Sigmoid colon (tissue), 7 donors: Measurements from ENCODE around the gene RUNDC3A. TPM values are rescaled to one million over a fixed set of nuclear protein-coding genes. Genes with fewer than 3 reads are reported as not detected.
A peak's percentile ranks its signal among the peaks of the same experiment; 100 is the strongest.

Source experiments
- DNase-seq: peaks from one replicate; pipeline ENCODE4 v3.0.0-alpha.2; 2019
- H3K27ac ChIP-seq, 4 donors: fragments of 200-600 bp; sonication (generic); one replicate each; pipeline ENCODE4 v1.5.1; 2016 to 2019; ENCODE audit warnings: mild to moderate bottlenecking in 1 of 4
- H3K27me3 ChIP-seq, 3 donors: fragments of 200-600 bp; sonication (generic); one replicate each; pipeline ENCODE4 v1.5.1; 2019; ENCODE audit warnings: mild to moderate bottlenecking in 1 of 3
- H3K36me3 ChIP-seq, 4 donors: fragments of 200-600 bp; sonication (generic); one replicate each; pipeline ENCODE4 v1.5.1; 2016 to 2019
- H3K4me1 ChIP-seq, 4 donors: fragments of 200-600 bp; sonication (generic); one replicate each; pipeline ENCODE4 v1.5.1; 2017 to 2019
- H3K4me3 ChIP-seq, 4 donors: fragments of 200-600 bp; sonication (generic); one replicate each; pipeline ENCODE4 v1.5.1; 2017 to 2019; ENCODE audit warnings: mild to moderate bottlenecking in 2 of 4, moderate library complexity in 1 of 4
- H3K9me3 ChIP-seq, 4 donors: fragments of 200-600 bp in 3 of 4; sonication (generic) in 3 of 4; one replicate each; pipeline versions ENCODE4 v1.5.1 to v1.6.1; 2013 to 2019
- EP300 ChIP-seq, 4 donors: sonication (generic); formaldehyde crosslinking; IDR thresholded peaks; one replicate each; pipeline ENCODE4 v1.6.1; 2017; ENCODE audit warnings: antibody characterized with exemption in 4 of 4
- POLR2A ChIP-seq, 2 donors: fragments of 450-650 bp; IDR thresholded peaks; one replicate each; pipeline ENCODE4 v1.6.1; 2016; ENCODE audit warnings: antibody characterized with exemption in 2 of 2, mild to moderate bottlenecking in 2 of 2, moderate library complexity in 2 of 2
- POLR2AphosphoS5 ChIP-seq, 4 donors: sonication (generic); formaldehyde crosslinking; IDR thresholded peaks; one replicate each; pipeline ENCODE4 v1.6.1; 2017; ENCODE audit warnings: antibody characterized with exemption in 4 of 4
- WGBS, 2 donors: extraction: QIAGEN DNeasy Blood & Tissue Kit; methylation state at CpG; one replicate each; pipeline ENCODE4 v1.1.7; 2013; 5-methylcytosine and 5-hydroxymethylcytosine counted together
- intact Hi-C: fragments of 100-400 bp; cut with DNase I; formaldehyde crosslinking; loops from one replicate; pipeline ENCODE4 v1.15.1; 2023
- polyA plus RNA-seq, 3 donors: library from polyadenylated mRNA; stranded (reverse); fragments of 200-250 nt; gene quantifications; one replicate each; pipeline ENCODE4 v1.2.3, GENCODE V29; 2013
- total RNA-seq, 4 donors: library from RNA; depleted of rRNA; stranded (reverse); fragments of >200 nt; gene quantifications; one replicate each; pipeline ENCODE4 v1.1.0, GENCODE V29; 2016
- TF ChIP-seq, protein P1 (sequence below), 4 experiments: fragments of 450-650 bp in 3 of 4; fragments of 200-600 bp in 1 of 4; IDR thresholded peaks; one replicate each; pipeline ENCODE4 v1.5.1; 2016 to 2019; ENCODE audit warnings: antibody characterized with exemption in 4 of 4, mild to moderate bottlenecking in 3 of 4, moderate library complexity in 2 of 4
- donor health status: healthy with polysubstance abuse.
- donor health status: Bipolar disorder and iron deficiency.
- donor health status: healthy.

Gene RUNDC3A
- total and polyA plus RNA-seq, 7 donors: 0.46 to 10.5 (median 2.5) TPM

- WGBS, 2 donors: 85 to 87% methylated on average over 9 of the region's 9 CpGs
- no peak overlapping the region for H3K4me3 ChIP-seq
- intact Hi-C loops: no loop called here
These were observed 14.7 kb upstream of the RUNDC3A start for GRCh38 chr17:44293509-44294226.

GRCh38 chr17:44297975-44298374 lies 10.4 kb upstream of the RUNDC3A start:
- TF ChIP-seq EP300 (IDR thresholded peaks at IDR 0.05): no peak
- no peak for TF ChIP-seq POLR2AphosphoS5 (IDR thresholded peaks at IDR 0.05)
- TF ChIP-seq POLR2A (IDR thresholded peaks at IDR 0.05): no peak
- TF ChIP-seq, protein P1, sequence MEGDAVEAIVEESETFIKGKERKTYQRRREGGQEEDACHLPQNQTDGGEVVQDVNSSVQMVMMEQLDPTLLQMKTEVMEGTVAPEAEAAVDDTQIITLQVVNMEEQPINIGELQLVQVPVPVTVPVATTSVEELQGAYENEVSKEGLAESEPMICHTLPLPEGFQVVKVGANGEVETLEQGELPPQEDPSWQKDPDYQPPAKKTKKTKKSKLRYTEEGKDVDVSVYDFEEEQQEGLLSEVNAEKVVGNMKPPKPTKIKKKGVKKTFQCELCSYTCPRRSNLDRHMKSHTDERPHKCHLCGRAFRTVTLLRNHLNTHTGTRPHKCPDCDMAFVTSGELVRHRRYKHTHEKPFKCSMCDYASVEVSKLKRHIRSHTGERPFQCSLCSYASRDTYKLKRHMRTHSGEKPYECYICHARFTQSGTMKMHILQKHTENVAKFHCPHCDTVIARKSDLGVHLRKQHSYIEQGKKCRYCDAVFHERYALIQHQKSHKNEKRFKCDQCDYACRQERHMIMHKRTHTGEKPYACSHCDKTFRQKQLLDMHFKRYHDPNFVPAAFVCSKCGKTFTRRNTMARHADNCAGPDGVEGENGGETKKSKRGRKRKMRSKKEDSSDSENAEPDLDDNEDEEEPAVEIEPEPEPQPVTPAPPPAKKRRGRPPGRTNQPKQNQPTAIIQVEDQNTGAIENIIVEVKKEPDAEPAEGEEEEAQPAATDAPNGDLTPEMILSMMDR (IDR thresholded peaks at IDR 0.05): no peak
- WGBS, 2 donors: 81 to 88% methylated on average over 3 of the region's 3 CpGs

More at GRCh38 chr17:44293509-44294226, 14.7 kb upstream of the RUNDC3A start:
- Histone ChIP-seq H3K27ac (no peak overlapping the region), H3K36me3 (no peaks in the 10 kb centered on the region), H3K9me3 (no peaks in the 10 kb centered on the region), H3K27me3 (peaks cover 0 to 8% (median 0%) of the 10 kb centered on the region in 3 donors), H3K4me1 (no peaks in the 10 kb centered on the region)
- DNase-seq: no peak
- no peak for TF ChIP-seq EP300 (IDR thresholded peaks at IDR 0.05)
- TF ChIP-seq POLR2AphosphoS5 (IDR thresholded peaks at IDR 0.05): no peak
- TF ChIP-seq, protein P1 (IDR thresholded peaks at IDR 0.05): no peak
- no peak for TF ChIP-seq POLR2A (IDR thresholded peaks at IDR 0.05)

DNA sequence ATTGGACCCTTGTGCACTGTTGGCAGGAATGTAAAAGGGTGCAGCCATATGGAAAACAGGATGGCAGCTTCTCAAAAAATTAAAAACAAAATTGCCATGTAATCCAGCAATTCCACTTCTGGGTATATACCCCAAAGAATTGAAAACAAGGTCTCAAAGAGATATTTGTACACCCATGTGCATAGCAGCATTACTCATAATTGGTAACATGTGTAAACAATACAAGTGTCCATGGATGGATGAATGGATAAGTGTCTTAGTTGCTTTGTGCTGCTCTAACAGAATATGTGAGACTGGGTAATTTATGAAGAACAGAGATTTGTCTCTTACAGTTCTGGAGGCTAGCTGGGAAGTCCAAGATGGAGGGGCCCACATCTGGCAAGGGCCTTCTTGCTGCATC lies 3.8 kb upstream of the RUNDC3A start:
- no peak for DNase-seq
- Histone ChIP-seq H3K4me3 (no peak overlapping the region), H3K27ac (no peak overlapping the region), H3K4me1 (peaks cover 0 to 21% (median 19%) of the 10 kb centered on the region in 4 donors), H3K27me3 (peaks cover 0 to 5% (median 4%) of the 10 kb centered on the region in 3 donors), H3K36me3 (no peaks in the 10 kb centered on the region), H3K9me3 (no peaks in the 10 kb centered on the region)
- intact Hi-C loops: loop anchor here (5.0 kb wide), 1 partner anchor 43 kb away; the partner anchor contains the start of gene GRN
- no peak for TF ChIP-seq POLR2A (IDR thresholded peaks at IDR 0.05)
- TF ChIP-seq, protein P1 (IDR thresholded peaks at IDR 0.05): no peak
- TF ChIP-seq POLR2AphosphoS5 (IDR thresholded peaks at IDR 0.05): no peak
- no peak for TF ChIP-seq EP300 (IDR thresholded peaks at IDR 0.05)

More at GRCh38 chr17:44297975-44298374, 10.4 kb upstream of the RUNDC3A start:
- Histone ChIP-seq H3K4me3 (no peak overlapping the region), H3K27ac (no peak overlapping the region), H3K4me1 (no peaks in the 10 kb centered on the region), H3K36me3 (no peaks in the 10 kb centered on the region), H3K27me3 (peaks cover 0 to 13% (median 5%) of the 10 kb centered on the region in 3 donors), H3K9me3 (no peaks in the 10 kb centered on the region)
- intact Hi-C loops: no loop called here
- no peak for DNase-seq

DNA sequence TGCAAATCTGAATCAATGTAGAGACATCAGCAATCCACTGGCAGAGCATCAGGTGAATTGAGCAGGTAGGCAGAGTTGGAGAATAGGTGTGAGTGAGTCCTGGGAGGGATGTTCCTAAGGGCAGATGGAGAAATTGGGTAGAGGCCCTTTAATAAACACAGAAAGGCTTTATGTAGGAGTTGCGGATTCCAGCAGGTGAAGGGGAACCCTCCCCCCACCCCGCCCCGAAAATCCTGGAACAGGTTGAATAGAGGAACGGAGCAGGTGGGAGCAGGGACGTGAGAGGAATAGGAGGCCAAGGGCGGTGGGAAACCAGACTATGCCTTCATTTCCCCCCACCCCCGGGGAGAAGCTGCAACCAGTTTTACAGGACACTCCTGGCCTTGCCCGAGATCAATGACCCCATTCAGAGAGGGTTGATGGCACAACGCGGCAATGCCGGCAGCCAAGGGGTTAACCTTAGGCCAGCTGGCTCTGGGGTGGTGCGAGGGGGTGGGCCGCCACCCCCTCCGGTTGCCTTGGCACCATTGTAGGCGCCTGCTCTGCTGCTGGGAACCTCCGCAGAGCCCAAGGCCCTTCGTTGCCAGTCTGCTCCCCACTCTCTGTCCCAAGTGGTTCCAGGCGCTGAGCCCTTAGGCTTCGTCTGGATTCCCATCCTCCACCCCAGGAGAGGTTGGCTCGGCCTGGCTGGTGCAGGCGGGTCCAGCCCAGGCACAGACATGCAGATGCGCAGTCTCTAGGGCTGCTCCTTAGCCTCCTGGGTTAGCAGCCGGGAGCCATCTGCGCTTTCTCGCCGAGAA lies 814 bp upstream of the RUNDC3A start:
- Histone ChIP-seq H3K36me3 (no peaks in the 10 kb centered on the region), H3K9me3 (no peaks in the 10 kb centered on the region), H3K4me3 (peak overlapping the region; percentile 17 to 55 (median 44)), H3K27ac (peak overlapping the region; percentile 68 to 87 (median 78)), H3K27me3 (peaks cover 0 to 5% (median 2%) of the 10 kb centered on the region in 3 donors), H3K4me1 (peaks cover 0 to 21% (median 19%) of the 10 kb centered on the region in 4 donors)
- 3 to 4% methylated on average over 26 of the region's 26 CpGs for WGBS, 2 donors
- intact Hi-C loops: loop anchor here (1.0 to 5.0 kb wide), 3 partner anchors 17 to 85 kb away; partner anchors contain the start of genes GRN and SLC25A39
- peak; percentile 85 for DNase-seq
- TF ChIP-seq, protein P1 (IDR thresholded peaks at IDR 0.05): no peak
- peak in 1 of 4 donors; percentile 26 for TF ChIP-seq POLR2AphosphoS5 (IDR thresholded peaks at IDR 0.05)
